HepG2 (cell line): ENCODE data around the gene KCNJ5.

Experiments
- KDM5A ChIP-seq: fragments of 200-600 bp; sonication (generic); IDR thresholded peaks from 2 replicates; pipeline ENCODE4 v1.7.0; 2018; ENCODE audit warnings: antibody characterized with exemption, mild to moderate bottlenecking, low read length, borderline replicate concordance
- SIN3A ChIP-seq: IDR thresholded peaks from 2 replicates; pipeline ENCODE4 v1.6.1; 2011; ENCODE audit warnings: low read depth, mild to moderate bottlenecking, control low read depth, low read length, borderline replicate concordance
- ZNF780A ChIP-seq: sonication (generic); formaldehyde crosslinking; IDR thresholded peaks from 2 replicates; pipeline ENCODE4 v1.8.0; 2022; ENCODE audit warnings: mild to moderate bottlenecking, missing genetic modification reagents, moderate library complexity

GRCh38 chr11:128902515-128903066 is 11.4 kb downstream of the KCNJ5 start:
- TF ChIP-seq SIN3A, result no peak
- TF ChIP-seq KDM5A, result no peak
- no peak for TF ChIP-seq ZNF780A (CRISPR knock-in tag)
